ENCODE results near the gene PRG2. TPM values are rescaled to one million over a fixed set of nuclear protein-coding genes. Genes with fewer than 3 reads are reported as not detected.

The PRG2 gene
- total RNA-seq, 2 experiments from 2014 or later, result 1.1 TPM; not detected in 1

GRCh38 chr11:57386178-57386940, 4.1 kb downstream of the PRG2 start:
- no TSS peak for BruUV-seq (replicated peaks)
- no peaks in the 10 kb centered on the region for H3K36me3 ChIP-seq (ENCODE audit: insufficient read depth, low read length)
- no peaks in the 10 kb centered on the region for H3K4me1 ChIP-seq (ENCODE audit: insufficient read depth, low read length, poor library complexity, severe bottlenecking)
- no peak for TF ChIP-seq CTCF (conservative IDR thresholded peaks at IDR 0.05; ENCODE audit: low read length)
- TF ChIP-seq EZH2phosphoT487 (IDR thresholded peaks at IDR 0.05; ENCODE audit: borderline replicate concordance, low read depth, low read length), result no peak
- no peaks in the 10 kb centered on the region for H3K9me3 ChIP-seq (ENCODE audit: low read length)
- ChIA-PET CTCF (ENCODE audit: unreplicated experiment) (no interaction called here), POLR2A (no interaction called here)
- H3K4me2 ChIP-seq (ENCODE audit: low read length), result no peak overlapping the region
- no peaks in the 10 kb centered on the region for H3K9me2 ChIP-seq (ENCODE audit: insufficient read depth, low read length)
- H4K20me1 ChIP-seq (ENCODE audit: insufficient read depth, low read length), result no peaks in the 10 kb centered on the region
- no peak for DNase-seq (ENCODE audit: low spot score)
- no peak overlapping the region for H3K4me3 ChIP-seq (ENCODE audit: low read depth, low read length, poor library complexity, severe bottlenecking)
- intact Hi-C loops (cut with micrococcal nuclease; ENCODE audit: unreplicated experiment), result no loop called here
- H2AFZ ChIP-seq (ENCODE audit: low read length), result no peak overlapping the region
- H3K79me2 ChIP-seq (ENCODE audit: insufficient read depth, low read depth, low read length), result no peaks in the 10 kb centered on the region
- no peak overlapping the region for H3K27ac ChIP-seq (ENCODE audit: low read depth, low read length, poor library complexity, severe bottlenecking)

GRCh38 chr11:57380975-57381374, 9.5 kb downstream of the PRG2 start, which contains the start of gene PRG3:
Gene PRG3 (minus strand): TSS chr11:57381150. CDS start chr11:57380708, 442 bp downstream.
- no peaks in the 10 kb centered on the region for H3K4me1 ChIP-seq (ENCODE audit: insufficient read depth, low read length, poor library complexity, severe bottlenecking)
- no TSS peak for BruUV-seq (replicated peaks)
- no peaks in the 10 kb centered on the region for H3K9me3 ChIP-seq (ENCODE audit: low read length)
- H3K36me3 ChIP-seq (ENCODE audit: insufficient read depth, low read length), result no peaks in the 10 kb centered on the region
- intact Hi-C loops (cut with micrococcal nuclease; ENCODE audit: unreplicated experiment), result no loop called here
- no peak within 1 kb of the TSS for H3K4me2 ChIP-seq (ENCODE audit: low read length)
- H2AFZ ChIP-seq (ENCODE audit: low read length), result no peak within 1 kb of the TSS
- H3K9me2 ChIP-seq (ENCODE audit: insufficient read depth, low read length), result no peaks in the 10 kb centered on the region
- H3K27ac ChIP-seq (ENCODE audit: low read depth, low read length, poor library complexity, severe bottlenecking), result no peak within 1 kb of the TSS
- H4K20me1 ChIP-seq (ENCODE audit: insufficient read depth, low read length), result no peaks in the 10 kb centered on the region
- CTCF ChIA-PET (ENCODE audit: unreplicated experiment), result no interaction called here
- POLR2A ChIA-PET, result interaction anchor here (0.7 kb wide), 1 partner anchor 860 kb away, joined by 3 read pairs; no protein-coding TSS in a partner anchor
- DNase-seq (ENCODE audit: low spot score), result no peak
- no peak within 1 kb of the TSS for H3K4me3 ChIP-seq (ENCODE audit: low read depth, low read length, poor library complexity, severe bottlenecking)
- TF ChIP-seq EZH2phosphoT487 (IDR thresholded peaks at IDR 0.05; ENCODE audit: borderline replicate concordance, low read depth, low read length) (no peak), CTCF (conservative IDR thresholded peaks at IDR 0.05; ENCODE audit: low read length) (no peak)
- H3K79me2 ChIP-seq (ENCODE audit: insufficient read depth, low read depth, low read length), result no peaks in the 10 kb centered on the region

GRCh38 chr11:57379732-57380131, 10.7 kb downstream of the PRG2 start:
- TF ChIP-seq EZH2phosphoT487 (IDR thresholded peaks at IDR 0.05; ENCODE audit: borderline replicate concordance, low read depth, low read length) (no peak), CTCF (conservative IDR thresholded peaks at IDR 0.05; ENCODE audit: low read length) (no peak)
- no peaks in the 10 kb centered on the region for H3K36me3 ChIP-seq (ENCODE audit: insufficient read depth, low read length)
- POLR2A ChIA-PET, result interaction anchor here (0.5 kb wide), 1 partner anchor 324 kb away, joined by 3 read pairs; no protein-coding TSS in a partner anchor
- no peaks in the 10 kb centered on the region for H3K9me3 ChIP-seq (ENCODE audit: low read length)
- no peak for DNase-seq (ENCODE audit: low spot score)
- no peaks in the 10 kb centered on the region for H3K4me1 ChIP-seq (ENCODE audit: insufficient read depth, low read length, poor library complexity, severe bottlenecking)
- no peak overlapping the region for H3K4me2 ChIP-seq (ENCODE audit: low read length)
- no peaks in the 10 kb centered on the region for H3K9me2 ChIP-seq (ENCODE audit: insufficient read depth, low read length)
- no TSS peak for BruUV-seq (replicated peaks)
- no peaks in the 10 kb centered on the region for H3K79me2 ChIP-seq (ENCODE audit: insufficient read depth, low read depth, low read length)
- no peak overlapping the region for H3K27ac ChIP-seq (ENCODE audit: low read depth, low read length, poor library complexity, severe bottlenecking)
- no peaks in the 10 kb centered on the region for H4K20me1 ChIP-seq (ENCODE audit: insufficient read depth, low read length)
- CTCF ChIA-PET (ENCODE audit: unreplicated experiment), result no interaction called here
- intact Hi-C loops (cut with micrococcal nuclease; ENCODE audit: unreplicated experiment), result no loop called here
- no peak overlapping the region for H2AFZ ChIP-seq (ENCODE audit: low read length)
- H3K4me3 ChIP-seq (ENCODE audit: low read depth, low read length, poor library complexity, severe bottlenecking), result no peak overlapping the region
